Epithelial cell of proximal tubule (primary cell): Measurements from ENCODE around the gene MAN2B2. TPM values are rescaled to one million over a fixed set of nuclear protein-coding genes. Genes with fewer than 3 reads are reported as not detected.

Source experiments
- DNase-seq: peaks from one replicate; pipeline ENCODE4 v3.0.0-alpha.2; 2011; ENCODE audit warnings: low read depth
- H3K4me3 ChIP-seq: 2 replicates; pipeline ENCODE4 v1.5.1; 2011; ENCODE audit warnings: low read depth, mild to moderate bottlenecking, low read length
- total RNA-seq: library from RNA; depleted of rRNA; stranded (reverse); fragments of >200 nt; gene quantifications from 2 replicates; pipeline ENCODE4 v1.2.3, GENCODE V29; 2015
- TF ChIP-seq, protein P1 (sequence below): conservative IDR thresholded peaks from 2 replicates; pipeline ENCODE4 v1.5.1; 2012; ENCODE audit warnings: low read depth, mild to moderate bottlenecking, low read length

MAN2B2 gene
- total RNA-seq, 1 donor from 2014 or later = 20.6 TPM

DNA sequence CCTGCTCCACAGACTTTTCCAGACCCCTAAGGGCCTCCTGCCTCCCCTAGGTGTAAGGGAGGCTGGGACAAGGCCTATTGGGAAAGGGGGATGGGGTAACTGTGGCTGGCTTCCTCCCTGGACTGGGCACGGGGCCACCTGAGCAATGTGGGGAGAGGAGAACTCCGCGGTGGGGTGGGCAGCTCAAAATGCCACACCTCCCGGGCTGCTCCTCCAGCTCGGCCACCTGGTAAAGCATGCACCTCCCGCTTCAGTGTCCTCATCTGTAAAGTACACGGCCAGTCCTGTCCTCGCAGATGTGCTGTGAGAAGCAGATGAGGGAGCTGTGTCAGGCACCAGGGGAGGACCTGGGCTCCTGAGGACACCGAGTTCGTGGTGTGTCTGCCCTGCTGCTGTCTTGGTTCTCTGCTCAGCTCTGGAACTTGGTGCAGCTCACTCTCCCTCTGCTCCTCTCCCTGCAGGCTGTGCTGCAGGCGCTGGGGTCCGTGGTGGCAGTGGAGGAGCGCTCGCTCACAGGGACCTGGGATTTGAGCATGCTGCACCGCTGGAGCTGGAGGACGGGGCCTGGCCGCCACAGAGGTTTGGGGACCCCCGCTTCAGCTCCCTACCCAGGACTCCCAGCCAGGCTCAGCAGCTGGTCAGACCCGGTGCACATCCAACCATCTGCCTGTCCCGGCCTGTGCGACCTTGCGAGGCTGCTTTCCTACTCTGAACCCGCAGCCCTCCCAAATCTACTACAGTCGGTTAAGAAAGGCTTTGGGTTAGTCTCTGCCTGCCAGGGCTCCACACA is 44.7 kb downstream of the MAN2B2 start:
- DNase-seq = no peak
- no peak overlapping the region for H3K4me3 ChIP-seq
- TF ChIP-seq, protein P1, sequence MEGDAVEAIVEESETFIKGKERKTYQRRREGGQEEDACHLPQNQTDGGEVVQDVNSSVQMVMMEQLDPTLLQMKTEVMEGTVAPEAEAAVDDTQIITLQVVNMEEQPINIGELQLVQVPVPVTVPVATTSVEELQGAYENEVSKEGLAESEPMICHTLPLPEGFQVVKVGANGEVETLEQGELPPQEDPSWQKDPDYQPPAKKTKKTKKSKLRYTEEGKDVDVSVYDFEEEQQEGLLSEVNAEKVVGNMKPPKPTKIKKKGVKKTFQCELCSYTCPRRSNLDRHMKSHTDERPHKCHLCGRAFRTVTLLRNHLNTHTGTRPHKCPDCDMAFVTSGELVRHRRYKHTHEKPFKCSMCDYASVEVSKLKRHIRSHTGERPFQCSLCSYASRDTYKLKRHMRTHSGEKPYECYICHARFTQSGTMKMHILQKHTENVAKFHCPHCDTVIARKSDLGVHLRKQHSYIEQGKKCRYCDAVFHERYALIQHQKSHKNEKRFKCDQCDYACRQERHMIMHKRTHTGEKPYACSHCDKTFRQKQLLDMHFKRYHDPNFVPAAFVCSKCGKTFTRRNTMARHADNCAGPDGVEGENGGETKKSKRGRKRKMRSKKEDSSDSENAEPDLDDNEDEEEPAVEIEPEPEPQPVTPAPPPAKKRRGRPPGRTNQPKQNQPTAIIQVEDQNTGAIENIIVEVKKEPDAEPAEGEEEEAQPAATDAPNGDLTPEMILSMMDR = no peak

GRCh38 chr4:6620296-6620695 is 45.3 kb downstream of the MAN2B2 start:
- DNase-seq = no peak
- TF ChIP-seq, protein P1 = no peak
- no peak overlapping the region for H3K4me3 ChIP-seq

DNA sequence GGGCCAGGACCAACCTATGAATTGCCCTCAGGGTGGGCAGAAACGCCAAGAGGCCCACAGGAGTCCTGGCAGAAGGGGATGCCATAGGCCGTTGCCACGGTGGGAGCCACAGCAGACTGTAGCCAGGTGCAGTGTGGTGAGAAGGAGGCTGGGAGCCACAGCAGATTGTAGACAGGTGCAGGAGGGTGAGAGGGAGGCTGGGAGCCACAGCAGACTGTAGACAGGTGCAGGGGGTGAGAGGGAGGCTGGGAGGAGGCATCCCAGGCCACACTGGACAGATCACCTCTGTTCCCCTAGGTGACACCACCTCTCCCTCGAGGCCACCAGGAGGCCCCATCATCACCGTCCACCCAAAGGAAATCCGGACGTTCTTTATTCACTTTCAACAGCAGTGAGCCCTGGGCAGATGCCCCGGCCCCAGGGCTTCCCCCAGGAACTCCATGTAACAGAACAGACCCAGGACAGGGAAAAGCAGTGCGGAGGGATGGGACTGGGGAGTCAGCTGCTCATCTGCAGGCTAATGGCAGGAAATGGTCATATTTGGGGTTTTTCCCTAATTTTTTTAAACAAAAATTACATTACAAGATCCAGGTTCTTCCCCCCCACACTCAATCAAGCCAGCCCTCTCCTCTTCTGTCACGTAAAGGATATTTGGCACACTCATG is 46.0 kb downstream of the MAN2B2 start:
- no peak overlapping the region for H3K4me3 ChIP-seq
- no peak for DNase-seq
- TF ChIP-seq, protein P1 = no peak

DNA sequence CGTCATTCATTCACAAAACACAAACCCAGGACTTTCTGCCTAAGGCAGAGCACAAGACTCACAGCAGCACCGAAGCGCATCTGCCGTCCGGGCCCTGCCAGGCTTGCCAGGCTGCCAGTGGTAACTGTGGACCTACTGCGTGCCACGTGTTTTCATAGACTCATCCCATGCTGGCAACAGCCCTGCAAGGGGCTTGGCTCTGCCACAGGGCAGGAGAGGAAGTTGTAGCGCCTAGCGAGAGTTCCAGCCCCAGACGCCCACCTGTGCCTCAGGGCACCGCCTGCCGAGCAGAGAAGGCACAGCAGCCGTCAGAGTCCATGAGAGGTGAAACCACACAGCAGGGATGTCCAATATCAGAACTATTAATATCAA is 46.6 kb downstream of the MAN2B2 start:
- H3K4me3 ChIP-seq = no peak overlapping the region
- no peak for DNase-seq
- TF ChIP-seq, protein P1 = no peak

GRCh38 chr4:6622744-6623143 is 47.8 kb downstream of the MAN2B2 start:
- no peak for DNase-seq
- TF ChIP-seq, protein P1 = no peak
- no peak overlapping the region for H3K4me3 ChIP-seq

- no peak for DNase-seq
- TF ChIP-seq, protein P1 = no peak
Observed at GRCh38 chr4:6625256-6625655, 50.3 kb downstream of the MAN2B2 start.

More at GRCh38 chr4:6625256-6625655, 50.3 kb downstream of the MAN2B2 start:
- H3K4me3 ChIP-seq = no peak overlapping the region
